ENCODE measurements around the gene MAP2K1.
"Not testable (repeated sequence)": the region's sequence is repeated elsewhere in the genome, so short reads cannot be mapped to it uniquely, and the experiment has no call there.

Gene MAP2K1

DNA sequence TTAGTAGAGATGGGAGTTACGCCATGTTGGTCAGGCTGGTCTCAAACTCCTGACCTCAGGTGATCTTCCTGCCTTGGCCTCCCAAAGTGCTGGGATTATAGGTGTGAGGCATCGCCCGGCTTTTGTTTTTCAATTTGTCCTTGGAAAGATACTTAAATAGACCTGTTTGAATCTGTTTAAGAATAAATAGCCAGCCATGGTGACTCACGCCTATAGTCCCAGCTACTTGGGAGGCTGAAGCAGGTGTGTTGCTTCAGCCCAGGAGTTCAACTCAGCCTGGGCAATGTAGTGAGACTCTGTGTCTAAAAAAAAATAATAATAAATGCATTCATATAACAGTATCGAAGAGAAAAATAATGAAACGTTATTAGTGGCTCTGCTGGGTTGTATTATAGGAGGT is 93.6 kb downstream of the MAP2K1 start:
- no peak for DNase-seq (ENCODE audit: low read depth)

- no peak for DNase-seq (ENCODE audit: low read depth)
These were observed 94.6 kb downstream of the MAP2K1 start for GRCh38 chr15:66481107-66481856.

DNA sequence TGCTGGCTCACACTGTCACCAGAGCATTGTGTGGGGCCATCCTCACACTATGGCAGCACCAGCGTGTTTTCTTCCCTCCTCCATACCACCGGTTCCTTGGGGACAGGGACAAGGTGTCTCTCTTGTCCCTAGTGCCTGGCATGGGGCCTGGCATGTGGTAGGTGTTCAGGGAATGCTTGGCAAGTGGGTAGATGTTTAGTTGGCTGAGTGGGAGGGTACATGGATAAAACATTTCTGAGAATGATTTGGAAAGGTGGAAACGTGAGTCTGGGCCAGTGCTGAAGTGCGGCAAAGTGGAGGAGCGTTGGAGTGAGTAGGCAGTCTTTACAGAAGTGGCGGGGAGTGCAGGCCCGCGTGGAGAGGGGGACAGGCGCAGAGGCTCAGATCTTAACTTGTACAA is 95.8 kb downstream of the MAP2K1 start:
- no peak for DNase-seq (ENCODE audit: low read depth)

- DNase-seq (ENCODE audit: low read depth) = no peak
These were observed 96.4 kb downstream of the MAP2K1 start for GRCh38 chr15:66483131-66483566.

DNA sequence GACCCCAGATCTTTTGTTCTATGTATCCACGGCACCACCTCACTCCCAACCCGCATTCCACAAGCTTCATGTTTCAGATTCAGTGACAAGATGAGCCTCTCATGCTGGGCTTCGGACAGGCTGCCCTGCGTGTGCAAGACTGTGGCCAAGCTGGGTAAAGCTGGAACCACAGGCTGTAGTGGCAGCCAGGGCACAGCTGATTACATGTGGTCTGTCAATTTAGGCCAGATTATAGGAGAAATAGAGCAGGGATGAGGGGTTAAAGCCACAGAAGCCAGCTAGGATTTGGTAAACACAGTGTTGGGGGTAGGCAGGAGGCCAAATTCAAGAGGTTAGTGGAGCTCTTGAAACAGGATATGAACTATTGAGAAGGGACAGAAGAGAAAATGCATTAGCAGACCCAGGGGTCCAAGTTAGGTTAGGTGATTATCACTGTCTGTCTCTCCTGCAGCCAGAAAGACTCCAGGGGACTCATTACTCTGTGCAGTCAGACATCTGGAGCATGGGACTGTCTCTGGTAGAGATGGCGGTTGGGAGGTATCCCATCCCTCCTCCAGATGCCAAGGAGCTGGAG is 97.9 kb downstream of the MAP2K1 start:
- no peak for DNase-seq (ENCODE audit: low read depth)

GRCh38 chr15:66486887-66487286 is 100.2 kb downstream of the MAP2K1 start:
- no peak for DNase-seq (ENCODE audit: low read depth)

DNA sequence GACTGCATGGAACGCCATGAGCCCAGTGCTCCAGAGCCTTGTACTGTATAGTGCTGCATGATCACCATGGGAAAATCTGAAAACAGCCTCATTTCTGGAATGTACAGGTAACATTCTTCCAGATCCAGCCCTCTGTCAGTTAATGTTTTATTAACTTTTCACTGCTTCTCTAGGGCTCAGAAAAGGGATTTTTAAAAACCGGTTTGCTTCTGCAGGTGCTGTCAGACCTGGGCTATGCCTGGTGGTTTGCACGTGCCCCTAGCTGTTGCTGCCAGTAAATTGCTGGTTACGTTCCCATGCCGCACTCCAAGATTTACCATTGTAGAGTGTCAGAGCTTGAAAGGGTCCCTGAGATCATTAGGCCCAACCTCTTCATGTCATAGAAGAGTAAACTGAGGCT is 101.8 kb downstream of the MAP2K1 start:
- DNase-seq (ENCODE audit: low read depth) = no peak

DNA sequence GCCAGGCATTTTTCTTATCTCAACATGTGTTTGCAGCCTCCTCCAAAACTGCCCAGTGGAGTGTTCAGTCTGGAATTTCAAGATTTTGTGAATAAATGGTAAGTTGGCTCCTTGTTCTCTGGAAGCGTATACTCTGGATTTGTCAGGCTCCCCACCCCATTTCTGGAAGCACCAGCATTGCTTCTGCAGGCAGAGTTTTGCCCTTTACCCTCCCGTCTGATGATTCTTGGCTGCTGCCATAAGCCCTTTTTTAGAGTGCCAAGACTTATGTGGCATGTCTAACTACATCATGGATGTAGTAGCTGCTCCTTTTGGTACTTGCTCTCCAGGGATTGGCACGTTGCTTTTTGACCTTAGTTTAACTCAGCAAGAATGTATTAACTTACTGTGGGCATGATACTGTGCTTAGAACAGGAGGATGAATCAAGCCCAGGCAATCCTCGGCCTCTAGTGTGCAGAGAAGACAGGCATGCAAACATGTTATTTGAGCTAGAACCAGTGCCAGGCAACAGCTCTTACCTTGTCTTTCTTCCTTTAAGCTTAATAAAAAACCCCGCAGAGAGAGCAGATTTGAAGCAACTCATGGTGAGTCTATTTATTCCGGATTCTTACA is 102.6 kb downstream of the MAP2K1 start:
- DNase-seq (ENCODE audit: low read depth) = no peak

GRCh38 chr15:66491846-66492245 is 105.1 kb downstream of the MAP2K1 start:
- DNase-seq (ENCODE audit: low read depth) = no peak

- no peak for DNase-seq (ENCODE audit: low read depth)
These were observed 107.5 kb downstream of the MAP2K1 start for GRCh38 chr15:66494262-66494661.

DNA sequence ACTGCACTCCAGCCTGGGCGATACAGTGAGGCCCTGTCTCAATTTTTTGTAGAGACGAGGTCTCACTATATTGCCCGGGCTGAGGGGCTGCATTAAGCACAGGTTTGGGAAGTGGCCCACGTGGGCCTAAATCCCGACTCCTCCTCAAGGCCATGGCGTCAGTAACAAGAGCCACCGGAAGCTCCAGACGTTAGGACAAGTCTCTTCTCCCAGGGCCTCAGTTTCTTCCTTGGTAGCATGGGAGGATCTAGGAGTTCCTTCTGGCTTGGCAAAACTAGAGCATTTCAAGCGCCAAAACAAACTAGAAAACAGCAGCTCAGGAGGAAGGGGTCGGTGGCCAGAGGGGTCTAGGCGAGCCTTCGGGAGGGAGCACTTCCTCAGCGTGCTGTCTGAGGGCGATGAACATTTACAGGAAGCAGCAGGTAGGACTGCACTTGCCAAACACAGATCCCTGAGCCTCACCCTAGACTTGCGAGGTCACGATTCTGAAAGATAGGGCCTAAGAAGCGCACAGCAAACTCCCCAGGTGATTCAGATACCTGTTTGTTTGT is 110.3 kb downstream of the MAP2K1 start:
- no peak for DNase-seq (ENCODE audit: low read depth)

GRCh38 chr15:66497502-66498455 is 111.1 kb downstream of the MAP2K1 start, which contains the start of gene SNAPC5:
TSS of gene SNAPC5 (minus strand) at chr15:66497762. CDS start at chr15:66497731, 31 bp downstream.
- DNase-seq (ENCODE audit: low read depth) = peak; percentile 84

GRCh38 chr15:66498501-66499386 is 112.0 kb downstream of the MAP2K1 start:
- no peak for DNase-seq (ENCODE audit: low read depth)

- DNase-seq (ENCODE audit: low read depth) = not testable (repeated sequence)
These were observed 113.6 kb downstream of the MAP2K1 start for GRCh38 chr15:66500346-66500745.

- no peak for DNase-seq (ENCODE audit: low read depth)
These were observed 115.8 kb downstream of the MAP2K1 start for GRCh38 chr15:66502491-66502890.

DNA sequence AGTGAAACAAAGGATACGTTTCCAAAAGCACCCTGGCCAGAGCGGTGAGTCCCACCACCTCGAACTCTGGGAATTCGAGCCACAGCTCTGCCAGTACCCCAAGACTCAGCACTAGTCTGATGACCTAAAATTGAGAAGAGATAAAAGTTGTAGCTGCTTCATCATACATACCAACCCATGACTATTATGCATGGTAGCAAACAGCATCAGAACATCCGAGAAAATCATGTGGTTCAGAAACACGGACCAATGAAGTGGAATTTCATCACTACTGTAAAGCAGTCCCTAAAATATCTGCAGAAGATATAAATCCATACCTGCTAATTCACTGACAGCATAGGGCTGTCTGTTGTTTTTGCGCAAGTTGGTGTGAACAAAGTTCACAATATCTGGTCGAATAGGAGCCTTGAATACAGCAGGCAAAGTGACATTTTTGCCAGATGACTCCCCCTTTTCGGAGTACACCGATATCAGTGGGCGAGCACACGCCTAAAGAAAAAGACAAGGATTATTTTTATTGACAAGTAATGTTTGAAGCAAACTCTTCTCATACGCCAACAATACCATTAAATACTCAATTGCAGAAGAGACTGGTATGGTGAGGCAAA is 116.4 kb downstream of the MAP2K1 start:
- DNase-seq (ENCODE audit: low read depth) = not testable (repeated sequence)

DNA sequence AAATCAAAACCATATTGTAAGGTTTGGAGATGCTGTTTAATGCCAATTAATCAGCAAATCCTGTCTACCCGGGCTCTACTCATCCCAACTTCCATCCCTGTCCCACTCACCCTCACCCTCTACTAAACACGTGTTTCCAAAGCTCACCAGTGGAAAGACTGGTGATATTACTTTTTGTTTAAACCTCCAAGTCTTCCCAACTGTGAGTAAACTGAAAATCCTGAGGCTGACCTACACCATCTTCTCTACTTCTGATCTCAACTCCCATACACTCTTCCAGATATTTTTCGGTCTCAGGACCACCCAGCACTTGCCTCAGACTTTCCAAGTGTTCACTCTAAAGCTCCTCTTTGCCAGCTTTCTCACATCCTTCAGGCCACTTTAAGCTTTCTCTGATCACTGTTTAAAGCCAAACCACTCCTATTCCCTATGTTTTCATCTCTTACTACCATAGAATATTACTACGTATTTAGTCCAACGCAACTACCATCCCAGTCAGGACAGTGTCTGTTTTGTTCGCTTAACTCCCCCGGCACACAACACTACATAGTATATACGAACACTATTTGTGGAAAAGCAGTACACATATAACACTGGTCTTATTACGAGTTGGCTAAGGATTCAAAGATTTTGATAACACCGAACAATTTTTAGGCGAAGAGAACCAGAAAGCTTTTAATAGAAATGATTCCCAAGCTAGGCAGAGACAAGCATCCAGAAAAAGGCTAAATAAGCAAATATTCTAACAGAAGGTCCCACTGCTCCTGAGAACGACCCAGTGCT is 117.3 kb downstream of the MAP2K1 start:
- DNase-seq (ENCODE audit: low read depth) = no peak

DNA sequence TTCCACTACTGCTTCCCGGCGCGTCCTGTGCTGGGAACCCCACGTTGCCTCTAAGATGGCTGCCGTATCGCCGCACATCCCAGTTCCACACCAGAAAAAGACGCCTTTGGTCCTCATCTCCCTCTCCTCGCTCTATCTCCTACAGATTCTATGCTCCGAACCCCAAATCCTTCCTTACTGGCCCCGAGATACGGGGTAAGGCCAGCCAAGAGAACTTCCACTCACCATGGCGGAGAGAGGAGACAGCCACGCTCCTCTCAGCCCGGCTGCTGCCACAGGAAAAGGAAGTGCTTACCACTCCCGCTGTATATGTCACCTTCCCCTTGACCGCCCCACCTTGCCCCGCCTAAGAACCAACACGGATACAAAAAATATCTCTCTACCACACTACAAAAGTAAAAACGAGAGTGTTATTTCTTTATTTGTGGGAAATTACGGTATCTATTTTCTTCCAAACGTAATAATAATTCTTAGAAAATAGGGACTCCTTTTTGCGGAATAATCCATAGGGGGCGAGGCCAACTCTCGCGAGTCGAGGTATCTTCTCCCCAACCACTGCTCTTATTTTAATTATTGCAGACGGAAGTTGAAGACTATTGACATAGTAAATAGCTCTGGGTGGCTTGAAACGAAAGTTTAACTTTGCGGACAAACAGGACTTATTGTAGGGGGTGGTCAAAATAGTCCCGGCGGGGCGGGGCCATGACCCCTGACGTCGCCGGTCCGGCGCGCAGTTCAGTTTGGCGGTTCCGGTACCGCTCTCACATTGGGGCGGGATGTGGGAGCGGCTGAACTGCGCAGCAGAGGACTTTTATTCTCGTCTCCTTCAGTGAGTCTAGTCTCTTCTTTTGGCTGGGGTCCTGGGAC is 118.1 kb downstream of the MAP2K1 start, which contains the start of the genes RPL4 and ZWILCH:
TSS of gene RPL4 (minus strand) at position 293 of the 867 bp plus-strand sequence. CDS start at position 228, 65 bp downstream.
TSS of gene ZWILCH (plus strand) at position 764 of the 867 bp plus-strand sequence. CDS start at position 777, 13 bp downstream.
- DNase-seq (ENCODE audit: low read depth) = peak; percentile 95
